ENCODE results near the gene NXF1. TPM values are rescaled to one million over a fixed set of nuclear protein-coding genes. Genes with fewer than 3 reads are reported as not detected.

Gene NXF1
- total and polyA plus RNA-seq, 10 of the 15 experiments (the other 5 are each of a cell fraction or from before 2014, with no cell fraction given), result 20.7 to 84.9 (median 40.6) TPM

- ChIA-PET CTCF (interaction anchor here (0.9 to 2.6 kb wide), 8 partner anchors 8 to 65 kb away, joined by 3 to 6 read pairs (median 4); partner anchors contain the start of gene SLC3A2), SMC1A (ENCODE audit: uncharacterized antibody, unreplicated experiment) (interaction anchor here (1.0 to 2.1 kb wide), 5 partner anchors 10 to 142 kb away, joined by 3 to 6 read pairs (median 3); partner anchors contain the start of gene SLC3A2), POLR2A (interaction anchor here (0.6 to 7.8 kb wide), 9 partner anchors 7 to 97 kb away, joined by 3 to 66 read pairs (median 4); partner anchors contain the start of gene ZBTB3), RAD21 (ENCODE audit: unreplicated experiment) (interaction anchor here (1.5 kb wide), 1 partner anchor 10 kb away, joined by 3 read pairs; no protein-coding TSS in a partner anchor)
- peak overlapping the region; percentile 94; the same call in 1 of the 2 replicates for H3K4me2 ChIP-seq (ENCODE audit: control insufficient read depth, insufficient read depth)
- H2AFZ ChIP-seq (ENCODE audit: control insufficient read depth, low read depth, low read length), result no peak overlapping the region
- H3K9me3 ChIP-seq (replicated peaks; ENCODE audit: control insufficient read depth, insufficient read depth, low read length), result no peaks in the 10 kb centered on the region
- H3K36me3 ChIP-seq (ENCODE audit: control insufficient read depth in 2 of 2, insufficient read depth in 2 of 2, low read length in 1 of 2), result peaks cover 17 to 32% of the 10 kb centered on the region in 2 experiments
- peak overlapping the region; percentile 5; the same call in 1 of the 2 replicates for H3K9ac ChIP-seq (ENCODE audit: control insufficient read depth, insufficient read depth, low read length)
- FAIRE-seq (no peak), DNase-seq (ENCODE audit: low read depth, low spot score) (no peak), ATAC-seq (peak; percentile 4)
- in situ Hi-C loops (cut with MboI), result no loop called here
- intact Hi-C loops (cut with micrococcal nuclease; ENCODE audit: unreplicated experiment), result no loop called here
- 0 out of 2 replicates have a peak, but pooled peaks cover 3% of the 10 kb centered on the region for H4K20me1 ChIP-seq (ENCODE audit: control insufficient read depth, insufficient read depth)
- no peak overlapping the region for H3K4me3 ChIP-seq
- 23% methylated on average over 15 of the region's 15 CpGs for WGBS (ENCODE audit: insufficient coverage, insufficient replicate concordance, low lambda C conversion rate, missing lambda C conversion rate)
- no peak overlapping the region for H3K27ac ChIP-seq (ENCODE audit: control insufficient read depth, insufficient read depth)
- peaks cover 17% of the 10 kb centered on the region for H3K4me1 ChIP-seq (ENCODE audit: control insufficient read depth, insufficient read depth, low read length)
- peaks cover 47% of the 10 kb centered on the region for H3K79me2 ChIP-seq (ENCODE audit: control insufficient read depth, insufficient read depth, low read length)
- BruUV-seq (replicated peaks), result no TSS peak
- H3K27me3 ChIP-seq (replicated peaks in 1 of 2; ENCODE audit: control insufficient read depth in 2 of 2, insufficient read depth in 2 of 2, low read length in 1 of 2), result no peaks in the 10 kb centered on the region
- TF ChIP-seq GABPA (IDR thresholded peaks at IDR 0.05; ENCODE audit: low read depth) (no peak), E4F1 (IDR thresholded peaks at IDR 0.05; ENCODE audit: borderline replicate concordance, partially characterized antibody) (no peak), ZBED1 (IDR thresholded peaks at IDR 0.05; ENCODE audit: borderline replicate concordance) (peak; percentile 90), IKZF1 (conservative IDR thresholded peaks at IDR 0.05) (no peak), PML (IDR thresholded peaks at IDR 0.05; ENCODE audit: low read length) (peak; percentile 88), ZNF592 (IDR thresholded peaks at IDR 0.05) (no peak), BCL3 (IDR thresholded peaks at IDR 0.05; ENCODE audit: borderline replicate concordance, insufficient read depth, low read depth, low read length, poor library complexity, severe bottlenecking) (peak; percentile 68), NFYA (IDR thresholded peaks at IDR 0.05; ENCODE audit: borderline replicate concordance, low read depth, low read length) (no peak), SIN3A (IDR thresholded peaks at IDR 0.05; ENCODE audit: low read depth, low read length) (no peak), NFYB (IDR thresholded peaks at IDR 0.05; ENCODE audit: insufficient read depth, low read depth, low read length) (no peak), POLR2AphosphoS5 (IDR thresholded peaks at IDR 0.05; ENCODE audit: low read length) (peak; percentile 66), HDAC2 (IDR thresholded peaks at IDR 0.05) (no peak)
Observed at GRCh38 chr11:62850911-62851806, 45.9 kb upstream of the NXF1 start.
